Neural progenitor cell (in vitro differentiated cells): Measurements from ENCODE around the gene TSPAN16. TPM values are rescaled to one million over a fixed set of nuclear protein-coding genes. Genes with fewer than 3 reads are reported as not detected.

Experiments used
- DNase-seq: peaks from one replicate; pipeline ENCODE4 v3.0.0-alpha.2; 2016; ENCODE audit warnings: low spot score
- H2AFZ ChIP-seq: fragments of 200-600 bp; sonication (generic); replicated peaks from 2 replicates; pipeline ENCODE4 v1.6.1; 2016; ENCODE audit warnings: antibody characterized with exemption
- H3F3A ChIP-seq: fragments of 200-600 bp; sonication (generic); 2 replicates; pipeline ENCODE4 v1.6.1; 2016; ENCODE audit warnings: antibody characterized with exemption, low read depth
- H3K27ac ChIP-seq: fragments of 200-600 bp; sonication (generic); 2 replicates; pipeline ENCODE4 v1.5.1; 2016; ENCODE audit warnings: mild to moderate bottlenecking
- H3K27me3 ChIP-seq: fragments of 200-600 bp; sonication (generic); 2 replicates; pipeline ENCODE4 v1.6.1; 2016; ENCODE audit warnings: mild to moderate bottlenecking, moderate library complexity
- H3K36me3 ChIP-seq: fragments of 200-600 bp; sonication (generic); 2 replicates; pipeline ENCODE4 v1.5.1; 2016
- H3K4me1 ChIP-seq: fragments of 200-600 bp; sonication (generic); 2 replicates; pipeline ENCODE4 v1.6.1; 2016; ENCODE audit warnings: mixed run types
- H3K4me2 ChIP-seq: fragments of 200-600 bp; sonication (generic); 2 replicates; pipeline ENCODE4 v1.6.1; 2016
- H3K4me3 ChIP-seq: fragments of 200-600 bp; sonication (generic); 2 replicates; pipeline ENCODE4 v1.5.1; 2016
- H3K79me2 ChIP-seq: fragments of 200-600 bp; sonication (generic); 2 replicates; pipeline ENCODE4 v1.6.1; 2016; ENCODE audit warnings: low read depth
- H3K9ac ChIP-seq: fragments of 200-600 bp; sonication (generic); 2 replicates; pipeline ENCODE4 v1.6.1; 2016
- H3K9me3 ChIP-seq: fragments of 200-600 bp; sonication (generic); 2 replicates; pipeline ENCODE4 v1.5.1; 2016; ENCODE audit warnings: low read depth
- H4K20me1 ChIP-seq: fragments of 200-600 bp; sonication (generic); 2 replicates; pipeline ENCODE4 v1.6.1; 2016; ENCODE audit warnings: low read depth
- H3K27ac Mint-ChIP-seq: 3 replicates; pipeline ENCODE4 v1.8.0; 2021; ENCODE audit warnings: mixed read lengths
- H3K27me3 Mint-ChIP-seq: 2 replicates; pipeline ENCODE4 v1.8.0; 2022; ENCODE audit warnings: low read depth, mild to moderate bottlenecking, inconsistent platforms, moderate library complexity, mixed read lengths; ENCODE audit not compliant: insufficient read depth
- H3K36me3 Mint-ChIP-seq: 3 replicates; pipeline ENCODE4 v1.8.0; 2021; ENCODE audit warnings: mixed read lengths
- H3K4me1 Mint-ChIP-seq: 3 replicates; pipeline ENCODE4 v1.8.0; 2021; ENCODE audit warnings: mixed read lengths
- H3K4me3 Mint-ChIP-seq: 3 replicates; pipeline ENCODE4 v1.8.0; 2021; ENCODE audit warnings: mild to moderate bottlenecking, moderate library complexity, mixed read lengths
- H3K9me3 Mint-ChIP-seq: 3 replicates; pipeline ENCODE4 v1.8.0; 2020; ENCODE audit warnings: mixed read lengths
- CTCF ChIP-seq: fragments of 200-600 bp; sonication (generic); IDR thresholded peaks from 2 replicates; pipeline ENCODE4 v1.5.1; 2017; ENCODE audit warnings: antibody characterized with exemption, mild to moderate bottlenecking
- EZH2 ChIP-seq: fragments of 200-600 bp; sonication (generic); IDR thresholded peaks from 2 replicates; pipeline ENCODE4 v1.6.1; 2017; ENCODE audit warnings: antibody characterized with exemption, mild to moderate bottlenecking, moderate library complexity
- EZH2phosphoT487 ChIP-seq: fragments of 200-600 bp; sonication (generic); IDR thresholded peaks from 2 replicates; pipeline ENCODE4 v1.6.1; 2017; ENCODE audit warnings: antibody characterized with exemption
- total RNA-seq: library from RNA; depleted of rRNA; stranded (reverse); fragments of >200 nt; gene quantifications from 2 replicates; pipeline ENCODE4 v1.2.3, GENCODE V29; 2015; ENCODE audit warnings: low replicate concordance

Gene TSPAN16
- total RNA-seq, 1 donor from 2014 or later, result not detected

- Histone ChIP-seq H3K9ac (no peak overlapping the region), H3K27me3 (no peaks in the 10 kb centered on the region), H2AFZ (no peak overlapping the region), H3K4me2 (no peak overlapping the region), H3K9me3 (no peaks in the 10 kb centered on the region), H3F3A (no peaks in the 10 kb centered on the region), H4K20me1 (no peaks in the 10 kb centered on the region), H3K79me2 (no peaks in the 10 kb centered on the region), H3K27ac (no peak overlapping the region), H3K4me1 (no peaks in the 10 kb centered on the region), H3K36me3 (no peaks in the 10 kb centered on the region), H3K4me3 (no peak overlapping the region)
- no peak overlapping the region for H3K27ac Mint-ChIP-seq
- no peak overlapping the region for H3K4me3 Mint-ChIP-seq
- H3K9me3 Mint-ChIP-seq, result no peaks in the 10 kb centered on the region
- no peak for DNase-seq
- peaks cover 4% of the 10 kb centered on the region for H3K4me1 Mint-ChIP-seq
- H3K27me3 Mint-ChIP-seq, result peaks cover 2% of the 10 kb centered on the region
- H3K36me3 Mint-ChIP-seq, result no peaks in the 10 kb centered on the region
- TF ChIP-seq CTCF, result no peak
- TF ChIP-seq EZH2, result no peak
- no peak for TF ChIP-seq EZH2phosphoT487
Observed at GRCh38 chr19:11252665-11253355, 43.1 kb upstream of the TSPAN16 start.

GRCh38 chr19:11254666-11255065, 41.3 kb upstream of the TSPAN16 start:
- H3K4me2 ChIP-seq, result no peak overlapping the region
- no peaks in the 10 kb centered on the region for H3K4me1 ChIP-seq
- H3K36me3 Mint-ChIP-seq, result no peaks in the 10 kb centered on the region
- no peak for DNase-seq
- H3K27me3 Mint-ChIP-seq, result no peaks in the 10 kb centered on the region
- no peaks in the 10 kb centered on the region for H4K20me1 ChIP-seq
- TF ChIP-seq EZH2 (no peak), EZH2phosphoT487 (no peak), CTCF (no peak)
- no peak overlapping the region for H3K4me3 ChIP-seq
- H3K9me3 Mint-ChIP-seq, result no peaks in the 10 kb centered on the region
- no peak overlapping the region for H3K27ac ChIP-seq
- no peaks in the 10 kb centered on the region for H3K9me3 ChIP-seq
- no peaks in the 10 kb centered on the region for H3F3A ChIP-seq
- no peaks in the 10 kb centered on the region for H3K36me3 ChIP-seq
- H3K9ac ChIP-seq, result no peak overlapping the region
- H3K27ac Mint-ChIP-seq, result no peak overlapping the region
- no peaks in the 10 kb centered on the region for H3K27me3 ChIP-seq
- H3K4me3 Mint-ChIP-seq, result no peak overlapping the region
- H3K79me2 ChIP-seq, result no peaks in the 10 kb centered on the region
- peaks cover 4% of the 10 kb centered on the region for H3K4me1 Mint-ChIP-seq
- H2AFZ ChIP-seq, result no peak overlapping the region

- peaks cover 5% of the 10 kb centered on the region for H4K20me1 ChIP-seq
- no peak overlapping the region for H3K9ac ChIP-seq
- H3K4me2 ChIP-seq, result no peak overlapping the region
- H2AFZ ChIP-seq, result no peak overlapping the region
- Mint-ChIP-seq H3K9me3 (no peaks in the 10 kb centered on the region), H3K27me3 (peaks cover 3% of the 10 kb centered on the region), H3K36me3 (no peaks in the 10 kb centered on the region), H3K27ac (no peak overlapping the region), H3K4me3 (no peak overlapping the region), H3K4me1 (peaks cover 7% of the 10 kb centered on the region)
- H3K4me3 ChIP-seq, result no peak overlapping the region
- TF ChIP-seq EZH2phosphoT487, result no peak
- no peak for TF ChIP-seq EZH2
- H3F3A ChIP-seq, result peaks cover 7% of the 10 kb centered on the region
- H3K36me3 ChIP-seq, result no peaks in the 10 kb centered on the region
- H3K27ac ChIP-seq, result no peak overlapping the region
- H3K27me3 ChIP-seq, result no peaks in the 10 kb centered on the region
- H3K9me3 ChIP-seq, result no peaks in the 10 kb centered on the region
- DNase-seq, result no peak
- no peaks in the 10 kb centered on the region for H3K79me2 ChIP-seq
- H3K4me1 ChIP-seq, result no peaks in the 10 kb centered on the region
Observed at GRCh38 chr19:11256189-11256588, 39.8 kb upstream of the TSPAN16 start.

GRCh38 chr19:11257846-11258380, 38.0 kb upstream of the TSPAN16 start:
- Histone ChIP-seq H3K4me1 (no peaks in the 10 kb centered on the region), H3K27ac (no peak overlapping the region), H3K79me2 (no peaks in the 10 kb centered on the region), H2AFZ (no peak overlapping the region), H3K9ac (no peak overlapping the region), H3K9me3 (no peaks in the 10 kb centered on the region), H3K4me2 (no peak overlapping the region), H3K4me3 (no peak overlapping the region), H3F3A (peaks cover 8% of the 10 kb centered on the region), H3K27me3 (no peaks in the 10 kb centered on the region), H3K36me3 (no peaks in the 10 kb centered on the region), H4K20me1 (peaks cover 7% of the 10 kb centered on the region)
- Mint-ChIP-seq H3K4me3 (no peak overlapping the region), H3K9me3 (no peaks in the 10 kb centered on the region), H3K4me1 (peaks cover 7% of the 10 kb centered on the region), H3K27me3 (peaks cover 3% of the 10 kb centered on the region), H3K27ac (no peak overlapping the region), H3K36me3 (no peaks in the 10 kb centered on the region)
- no peak for TF ChIP-seq EZH2
- TF ChIP-seq EZH2phosphoT487, result no peak
- no peak for TF ChIP-seq CTCF
- no peak for DNase-seq
